HG02623 (cell line): ENCODE results near the gene TCP11.

Experiments
- ATAC-seq: cut with Tn5 transposase; IDR thresholded peaks from one replicate; pipeline ENCODE4 v1.9.1; 2021; ENCODE audit warnings: moderate library complexity; ENCODE audit not compliant: unreplicated experiment

The TCP11 gene

GRCh38 chr6:35141007-35141655 lies at the start of gene TCP11:
Gene TCP11, minus strand, starts transcription at chr6:35141339. Its CDS starts 469 bp downstream, at chr6:35140870.
- ATAC-seq, result no peak

GRCh38 chr6:35190306-35190705 lies 49.2 kb upstream of the TCP11 start:
- ATAC-seq, result no peak

- ATAC-seq, result no peak
Measured at GRCh38 chr6:35188886-35189285, 47.7 kb upstream of the TCP11 start.

GRCh38 chr6:35186571-35186970 lies 45.4 kb upstream of the TCP11 start:
- no peak for ATAC-seq

GRCh38 chr6:35185971-35186370 lies 44.8 kb upstream of the TCP11 start:
- no peak for ATAC-seq

GRCh38 chr6:35185302-35185681 lies 44.2 kb upstream of the TCP11 start:
- ATAC-seq, result no peak

- no peak for ATAC-seq
Measured at GRCh38 chr6:35184580-35185301, 43.6 kb upstream of the TCP11 start.

- no peak for ATAC-seq
Measured at GRCh38 chr6:35183935-35184334, 42.8 kb upstream of the TCP11 start.

GRCh38 chr6:35183281-35183680 lies 42.1 kb upstream of the TCP11 start:
- no peak for ATAC-seq

GRCh38 chr6:35181933-35182612 lies 40.9 kb upstream of the TCP11 start:
- ATAC-seq, result no peak

- no peak for ATAC-seq
Measured at GRCh38 chr6:35181308-35181932, 40.3 kb upstream of the TCP11 start.

- no peak for ATAC-seq
Measured at GRCh38 chr6:35179901-35180535, 38.9 kb upstream of the TCP11 start.

GRCh38 chr6:35178932-35179832 lies 38.0 kb upstream of the TCP11 start:
- ATAC-seq, result no peak

GRCh38 chr6:35178012-35178411 lies 36.9 kb upstream of the TCP11 start:
- ATAC-seq, result no peak

- ATAC-seq, result no peak
Measured at GRCh38 chr6:35177596-35177995, 36.5 kb upstream of the TCP11 start.

GRCh38 chr6:35177157-35177556 lies 36.0 kb upstream of the TCP11 start:
- no peak for ATAC-seq

- ATAC-seq, result no peak
Measured at GRCh38 chr6:35176301-35177024, 35.3 kb upstream of the TCP11 start.

GRCh38 chr6:35174501-35174900 lies 33.4 kb upstream of the TCP11 start:
- no peak for ATAC-seq

- ATAC-seq, result no peak
Measured at GRCh38 chr6:35174088-35174434, 32.9 kb upstream of the TCP11 start.
